WTC11 (cell line): ENCODE data around the gene SLC12A2.

Experiments used
- CTCF ChIP-seq: fragments of 200-600 bp; IDR thresholded peaks from 2 replicates; pipeline ENCODE4 v1.8.0; 2022; ENCODE audit warnings: antibody characterized with exemption
- ESRRA ChIP-seq: sonication (generic); formaldehyde crosslinking; IDR thresholded peaks from 2 replicates; pipeline ENCODE4 v1.8.1; 2022; ENCODE audit warnings: mild to moderate bottlenecking, missing genetic modification reagents, borderline replicate concordance
- JUN ChIP-seq: sonication (generic); formaldehyde crosslinking; IDR thresholded peaks from 2 replicates; pipeline ENCODE4 v1.8.0; 2023; ENCODE audit warnings: mild to moderate bottlenecking, missing genetic modification reagents
- MAX ChIP-seq: sonication (generic); formaldehyde crosslinking; IDR thresholded peaks from 2 replicates; pipeline ENCODE4 v1.8.0; 2022; ENCODE audit warnings: mild to moderate bottlenecking, missing genetic modification reagents
- RELA ChIP-seq: sonication (generic); formaldehyde crosslinking; IDR thresholded peaks from 2 replicates; pipeline ENCODE4 v1.8.1; 2022; ENCODE audit warnings: missing genetic modification reagents, mild to moderate bottlenecking, borderline replicate concordance
- ZBTB21 ChIP-seq: sonication (generic); formaldehyde crosslinking; IDR thresholded peaks from 2 replicates; pipeline ENCODE4 v1.8.1; 2023; ENCODE audit warnings: mild to moderate bottlenecking, missing genetic modification reagents, borderline replicate concordance
- ZNF138 ChIP-seq: sonication (generic); formaldehyde crosslinking; conservative IDR thresholded peaks from 2 replicates; pipeline ENCODE4 v1.8.1; 2022; ENCODE audit warnings: mild to moderate bottlenecking, moderate library complexity, missing genetic modification reagents
- ZNF232 ChIP-seq: sonication (generic); formaldehyde crosslinking; IDR thresholded peaks from 2 replicates; pipeline ENCODE4 v1.8.0; 2022; ENCODE audit warnings: mild to moderate bottlenecking, missing genetic modification reagents
- ZNF281 ChIP-seq: sonication (generic); formaldehyde crosslinking; IDR thresholded peaks from 2 replicates; pipeline ENCODE4 v1.8.0; 2023; ENCODE audit warnings: mild to moderate bottlenecking, missing genetic modification reagents

- TF ChIP-seq ZNF138 (CRISPR knock-in tag) = no peak
- no peak for TF ChIP-seq ZNF232 (CRISPR knock-in tag)
- no peak for TF ChIP-seq ZBTB21 (CRISPR knock-in tag)
- no peak for TF ChIP-seq ZNF281 (CRISPR knock-in tag)
- TF ChIP-seq JUN (CRISPR knock-in tag) = no peak
- no peak for TF ChIP-seq CTCF
- no peak for TF ChIP-seq MAX (CRISPR knock-in tag)
- TF ChIP-seq ESRRA (CRISPR knock-in tag) = no peak
- no peak for TF ChIP-seq RELA
These were observed 9.4 kb upstream of the SLC12A2 start for GRCh38 chr5:128074171-128074570.
